Testis (tissue), 2 donors: ENCODE data around the gene SLC16A10.

Source experiments
- POLR2A ChIP-seq: fragments of 450-650 bp; IDR thresholded peaks from one replicate; pipeline ENCODE4 v1.6.1; 2017; ENCODE audit warnings: antibody characterized with exemption, mild to moderate bottlenecking, moderate library complexity
- TF ChIP-seq, protein P1 (sequence below), 3 experiments: fragments of 450-650 bp in 2 of 3; fragments of 200-600 bp in 1 of 3; sonication (generic) in 1 of 3; IDR thresholded peaks; one replicate each; pipeline ENCODE4 v1.5.1; 2016 to 2019; ENCODE audit warnings: antibody characterized with exemption in 3 of 3, mild to moderate bottlenecking in 2 of 3, moderate library complexity in 1 of 3

DNA sequence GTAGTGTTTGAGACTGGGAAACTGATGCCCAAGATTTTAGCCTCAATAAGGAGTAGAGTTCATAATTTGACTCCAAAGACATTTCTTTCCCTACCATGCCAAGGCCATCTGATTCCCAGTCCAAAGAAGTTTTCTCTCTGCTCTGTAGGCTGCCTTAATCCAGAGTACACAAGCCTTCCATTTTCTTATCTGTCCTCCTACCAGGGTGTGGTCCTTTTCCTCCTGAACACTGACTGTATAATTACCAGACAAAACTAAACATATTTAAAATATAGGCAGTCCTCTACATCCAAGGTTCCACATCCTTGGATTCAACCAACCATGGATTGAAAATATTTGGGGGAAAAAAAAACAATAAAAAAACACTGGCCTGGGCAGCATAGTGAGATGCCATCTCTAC is 108.4 kb downstream of the SLC16A10 start:
- TF ChIP-seq, protein P1, sequence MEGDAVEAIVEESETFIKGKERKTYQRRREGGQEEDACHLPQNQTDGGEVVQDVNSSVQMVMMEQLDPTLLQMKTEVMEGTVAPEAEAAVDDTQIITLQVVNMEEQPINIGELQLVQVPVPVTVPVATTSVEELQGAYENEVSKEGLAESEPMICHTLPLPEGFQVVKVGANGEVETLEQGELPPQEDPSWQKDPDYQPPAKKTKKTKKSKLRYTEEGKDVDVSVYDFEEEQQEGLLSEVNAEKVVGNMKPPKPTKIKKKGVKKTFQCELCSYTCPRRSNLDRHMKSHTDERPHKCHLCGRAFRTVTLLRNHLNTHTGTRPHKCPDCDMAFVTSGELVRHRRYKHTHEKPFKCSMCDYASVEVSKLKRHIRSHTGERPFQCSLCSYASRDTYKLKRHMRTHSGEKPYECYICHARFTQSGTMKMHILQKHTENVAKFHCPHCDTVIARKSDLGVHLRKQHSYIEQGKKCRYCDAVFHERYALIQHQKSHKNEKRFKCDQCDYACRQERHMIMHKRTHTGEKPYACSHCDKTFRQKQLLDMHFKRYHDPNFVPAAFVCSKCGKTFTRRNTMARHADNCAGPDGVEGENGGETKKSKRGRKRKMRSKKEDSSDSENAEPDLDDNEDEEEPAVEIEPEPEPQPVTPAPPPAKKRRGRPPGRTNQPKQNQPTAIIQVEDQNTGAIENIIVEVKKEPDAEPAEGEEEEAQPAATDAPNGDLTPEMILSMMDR (IDR thresholded peaks at IDR 0.05): no peak
- TF ChIP-seq POLR2A: no peak
